HL-60 (cell line): Measurements from ENCODE around the gene LAMTOR1.

Experiments
- GABPA ChIP-seq: IDR thresholded peaks from 2 replicates; pipeline ENCODE4 v1.6.1; 2012; ENCODE audit warnings: low read depth
- POLR2AphosphoS5 ChIP-seq: IDR thresholded peaks from 2 replicates; pipeline ENCODE4 v1.6.1; 2012; ENCODE audit warnings: low read depth
- SPI1 ChIP-seq: IDR thresholded peaks from 2 replicates; pipeline ENCODE4 v1.6.1; 2012; ENCODE audit warnings: low read depth, mild to moderate bottlenecking, borderline replicate concordance
- TF ChIP-seq, protein P1 (sequence below): IDR thresholded peaks from one replicate; pipeline ENCODE4 v1.5.1; 2011; ENCODE audit warnings: low read length, control low read depth, inconsistent platforms; ENCODE audit not compliant: insufficient read depth
- TF ChIP-seq, protein P2 (sequence below): IDR thresholded peaks from 2 replicates; pipeline ENCODE4 v1.6.1; 2012; ENCODE audit warnings: low read depth; ENCODE audit not compliant: insufficient replicate concordance

DNA sequence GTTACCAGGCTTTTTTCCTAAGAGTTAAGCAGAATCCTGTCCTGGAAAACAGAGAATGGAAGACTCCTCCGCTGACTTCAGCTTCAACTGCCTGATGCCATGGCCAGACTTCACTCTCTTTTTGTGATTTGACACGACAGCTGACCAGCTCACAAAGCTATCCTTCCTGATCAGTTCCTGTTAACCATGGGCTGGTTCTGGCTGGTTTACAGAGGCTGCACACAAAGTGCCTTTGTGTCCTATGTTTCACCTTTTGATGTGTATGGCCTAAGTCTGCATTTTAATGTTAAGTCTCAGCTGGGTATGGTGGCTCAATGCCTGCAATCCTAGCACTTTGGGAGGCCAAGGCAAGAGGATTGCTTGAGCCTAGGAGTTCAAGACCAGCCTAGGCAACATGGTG, 43.5 kb upstream of the LAMTOR1 start:
- TF ChIP-seq, protein P1, sequence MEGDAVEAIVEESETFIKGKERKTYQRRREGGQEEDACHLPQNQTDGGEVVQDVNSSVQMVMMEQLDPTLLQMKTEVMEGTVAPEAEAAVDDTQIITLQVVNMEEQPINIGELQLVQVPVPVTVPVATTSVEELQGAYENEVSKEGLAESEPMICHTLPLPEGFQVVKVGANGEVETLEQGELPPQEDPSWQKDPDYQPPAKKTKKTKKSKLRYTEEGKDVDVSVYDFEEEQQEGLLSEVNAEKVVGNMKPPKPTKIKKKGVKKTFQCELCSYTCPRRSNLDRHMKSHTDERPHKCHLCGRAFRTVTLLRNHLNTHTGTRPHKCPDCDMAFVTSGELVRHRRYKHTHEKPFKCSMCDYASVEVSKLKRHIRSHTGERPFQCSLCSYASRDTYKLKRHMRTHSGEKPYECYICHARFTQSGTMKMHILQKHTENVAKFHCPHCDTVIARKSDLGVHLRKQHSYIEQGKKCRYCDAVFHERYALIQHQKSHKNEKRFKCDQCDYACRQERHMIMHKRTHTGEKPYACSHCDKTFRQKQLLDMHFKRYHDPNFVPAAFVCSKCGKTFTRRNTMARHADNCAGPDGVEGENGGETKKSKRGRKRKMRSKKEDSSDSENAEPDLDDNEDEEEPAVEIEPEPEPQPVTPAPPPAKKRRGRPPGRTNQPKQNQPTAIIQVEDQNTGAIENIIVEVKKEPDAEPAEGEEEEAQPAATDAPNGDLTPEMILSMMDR = no peak
- TF ChIP-seq, protein P2, sequence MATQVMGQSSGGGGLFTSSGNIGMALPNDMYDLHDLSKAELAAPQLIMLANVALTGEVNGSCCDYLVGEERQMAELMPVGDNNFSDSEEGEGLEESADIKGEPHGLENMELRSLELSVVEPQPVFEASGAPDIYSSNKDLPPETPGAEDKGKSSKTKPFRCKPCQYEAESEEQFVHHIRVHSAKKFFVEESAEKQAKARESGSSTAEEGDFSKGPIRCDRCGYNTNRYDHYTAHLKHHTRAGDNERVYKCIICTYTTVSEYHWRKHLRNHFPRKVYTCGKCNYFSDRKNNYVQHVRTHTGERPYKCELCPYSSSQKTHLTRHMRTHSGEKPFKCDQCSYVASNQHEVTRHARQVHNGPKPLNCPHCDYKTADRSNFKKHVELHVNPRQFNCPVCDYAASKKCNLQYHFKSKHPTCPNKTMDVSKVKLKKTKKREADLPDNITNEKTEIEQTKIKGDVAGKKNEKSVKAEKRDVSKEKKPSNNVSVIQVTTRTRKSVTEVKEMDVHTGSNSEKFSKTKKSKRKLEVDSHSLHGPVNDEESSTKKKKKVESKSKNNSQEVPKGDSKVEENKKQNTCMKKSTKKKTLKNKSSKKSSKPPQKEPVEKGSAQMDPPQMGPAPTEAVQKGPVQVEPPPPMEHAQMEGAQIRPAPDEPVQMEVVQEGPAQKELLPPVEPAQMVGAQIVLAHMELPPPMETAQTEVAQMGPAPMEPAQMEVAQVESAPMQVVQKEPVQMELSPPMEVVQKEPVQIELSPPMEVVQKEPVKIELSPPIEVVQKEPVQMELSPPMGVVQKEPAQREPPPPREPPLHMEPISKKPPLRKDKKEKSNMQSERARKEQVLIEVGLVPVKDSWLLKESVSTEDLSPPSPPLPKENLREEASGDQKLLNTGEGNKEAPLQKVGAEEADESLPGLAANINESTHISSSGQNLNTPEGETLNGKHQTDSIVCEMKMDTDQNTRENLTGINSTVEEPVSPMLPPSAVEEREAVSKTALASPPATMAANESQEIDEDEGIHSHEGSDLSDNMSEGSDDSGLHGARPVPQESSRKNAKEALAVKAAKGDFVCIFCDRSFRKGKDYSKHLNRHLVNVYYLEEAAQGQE = no peak
- TF ChIP-seq POLR2AphosphoS5 (no peak), GABPA (no peak), SPI1 (no peak)
